GM08714 (cell line): ENCODE results near the gene LRP2.
"Not testable (repeated sequence)": the region's sequence is repeated elsewhere in the genome, so short reads cannot be mapped to it uniquely, and the experiment has no call there.

ENCODE experiments used
- H3K4me3 ChIP-seq: fragments of 200-500 bp; sonication (Bioruptor generic); 2 replicates; pipeline ENCODE4 v1.5.1; 2014; ENCODE audit warnings: mild to moderate bottlenecking, low read length, inconsistent platforms
- ZNF274 ChIP-seq: IDR thresholded peaks from 2 replicates; pipeline ENCODE4 v1.6.1; 2012; ENCODE audit warnings: mild to moderate bottlenecking, low read depth, low read length

Gene LRP2

GRCh38 chr2:169136885-169137534, 225.3 kb downstream of the LRP2 start:
- TF ChIP-seq ZNF274, result no peak
- no peak overlapping the region for H3K4me3 ChIP-seq

- not testable (repeated sequence) for H3K4me3 ChIP-seq
These were observed 225.9 kb downstream of the LRP2 start for GRCh38 chr2:169136428-169136827.

GRCh38 chr2:169134272-169134671, 228.1 kb downstream of the LRP2 start:
- H3K4me3 ChIP-seq, result not testable (repeated sequence)

- TF ChIP-seq ZNF274, result no peak
- H3K4me3 ChIP-seq, result no peak overlapping the region
These were observed 230.5 kb downstream of the LRP2 start for GRCh38 chr2:169131587-169132512.

- TF ChIP-seq ZNF274, result no peak
These were observed 232.6 kb downstream of the LRP2 start for GRCh38 chr2:169129703-169130243.

DNA sequence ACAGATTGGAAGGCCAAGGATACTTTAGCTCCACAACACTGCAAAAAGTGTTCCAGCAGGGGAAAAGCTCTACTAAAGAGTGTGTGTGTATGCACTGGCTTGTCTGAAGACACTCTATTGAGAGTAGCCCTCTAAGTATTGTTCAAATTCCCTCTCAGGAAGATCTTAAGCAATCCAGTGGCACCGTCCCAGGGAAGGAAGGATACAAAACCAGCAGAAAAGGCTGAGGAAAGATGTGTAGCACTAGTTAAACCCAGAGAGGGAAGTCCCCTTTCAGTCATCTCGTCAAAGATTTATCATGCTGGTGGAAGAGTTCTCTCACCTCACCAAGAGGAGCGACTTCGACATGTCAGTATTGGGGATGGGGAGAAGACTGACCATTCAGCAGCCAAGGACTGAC, 242.5 kb downstream of the LRP2 start:
- H3K4me3 ChIP-seq, result no peak overlapping the region
- no peak for TF ChIP-seq ZNF274

More at GRCh38 chr2:169129703-169130243, 232.6 kb downstream of the LRP2 start:
- no peak overlapping the region for H3K4me3 ChIP-seq

DNA sequence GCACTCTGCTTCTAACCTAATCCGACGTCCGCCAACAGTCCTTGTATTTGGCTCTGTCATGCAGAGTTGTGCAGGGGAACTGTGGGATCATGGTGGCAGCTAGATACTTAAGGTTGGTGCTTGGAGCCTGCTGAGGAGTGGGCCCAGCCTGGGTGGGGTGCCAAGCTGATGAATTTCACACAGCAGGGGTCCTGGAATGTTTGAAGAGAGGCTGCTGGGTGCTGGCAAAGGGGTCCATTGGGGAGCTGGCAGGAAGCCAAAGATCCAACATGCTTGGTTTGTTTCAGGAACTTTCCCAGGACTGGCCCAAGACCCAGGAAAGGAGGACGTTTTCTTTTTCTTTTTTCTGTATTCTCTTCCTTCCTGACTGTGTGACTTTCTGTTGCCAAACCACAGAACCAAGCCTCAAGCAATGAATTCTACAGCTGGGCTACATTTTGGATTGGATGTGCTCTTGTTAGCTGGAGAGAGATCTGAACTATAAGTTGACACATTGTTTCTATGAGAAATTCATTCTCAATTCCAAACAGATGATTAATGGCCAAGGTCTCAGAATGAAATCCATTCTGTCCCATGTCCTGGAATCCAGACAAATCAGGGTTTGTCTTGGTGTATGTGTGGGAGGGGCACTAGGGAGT, 243.1 kb downstream of the LRP2 start:
- H3K4me3 ChIP-seq, result no peak overlapping the region
- TF ChIP-seq ZNF274, result no peak

DNA sequence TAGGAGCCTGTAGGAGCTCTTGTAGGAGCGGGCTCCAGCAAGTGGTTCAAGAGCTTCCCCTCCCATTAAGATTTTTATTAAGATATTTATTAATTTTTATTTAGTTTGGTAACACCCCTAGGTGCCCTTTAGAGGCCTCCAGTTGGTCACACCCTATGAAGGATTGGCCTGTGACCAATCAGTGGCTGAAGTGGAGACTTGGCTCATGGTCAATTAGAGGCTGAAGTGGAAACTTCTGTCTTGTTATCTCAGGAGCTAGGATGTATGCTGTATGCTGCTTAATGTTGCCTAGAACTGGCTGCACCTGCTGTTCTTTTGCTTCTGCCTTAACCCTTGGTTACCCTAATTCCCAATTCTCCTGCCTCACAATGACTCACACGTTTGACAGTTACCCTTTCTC, 244.3 kb downstream of the LRP2 start:
- no peak overlapping the region for H3K4me3 ChIP-seq
- no peak for TF ChIP-seq ZNF274

DNA sequence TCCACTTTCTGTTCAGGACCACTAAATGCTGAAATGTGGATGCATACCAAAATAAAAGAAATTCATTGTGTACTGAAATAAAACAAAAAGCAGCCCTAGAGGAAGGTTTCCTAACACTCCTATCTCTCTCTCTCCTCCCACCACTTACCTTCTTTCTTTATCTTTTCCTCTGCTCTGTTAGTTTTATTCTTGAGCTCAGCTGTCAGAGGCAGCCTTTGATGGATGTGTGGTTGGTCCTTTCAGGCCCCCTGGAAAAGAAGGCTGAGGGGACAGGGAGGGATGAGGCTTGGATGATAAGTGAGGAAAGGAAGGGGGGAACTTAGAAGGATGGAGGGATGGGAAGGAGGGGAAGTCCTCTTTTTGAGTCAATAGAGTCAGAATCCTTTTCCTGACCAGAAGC, 245.3 kb downstream of the LRP2 start:
- TF ChIP-seq ZNF274, result no peak
- H3K4me3 ChIP-seq, result no peak overlapping the region

DNA sequence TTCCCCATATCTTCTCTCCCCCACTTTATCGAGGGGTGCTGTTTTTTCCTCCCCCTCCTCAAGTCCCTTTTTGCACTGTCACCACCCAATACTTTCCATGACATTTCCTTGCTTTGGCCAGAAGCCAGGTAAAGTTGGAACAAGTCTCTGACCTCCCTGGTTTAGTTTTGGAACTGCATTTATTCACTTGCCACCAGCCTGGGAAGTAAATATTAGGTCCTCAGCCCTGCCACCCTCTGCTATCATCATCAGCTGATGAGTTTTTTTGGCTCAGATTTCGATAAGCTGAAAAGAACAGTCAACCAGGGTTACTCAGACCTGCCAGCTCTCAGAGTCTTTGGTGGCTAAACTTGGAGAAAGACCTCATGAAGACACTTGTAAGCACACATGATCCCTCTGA, 246.0 kb downstream of the LRP2 start:
- H3K4me3 ChIP-seq, result no peak overlapping the region
- TF ChIP-seq ZNF274, result no peak

- TF ChIP-seq ZNF274, result no peak
These were observed 248.3 kb downstream of the LRP2 start for GRCh38 chr2:169114056-169114455.

DNA sequence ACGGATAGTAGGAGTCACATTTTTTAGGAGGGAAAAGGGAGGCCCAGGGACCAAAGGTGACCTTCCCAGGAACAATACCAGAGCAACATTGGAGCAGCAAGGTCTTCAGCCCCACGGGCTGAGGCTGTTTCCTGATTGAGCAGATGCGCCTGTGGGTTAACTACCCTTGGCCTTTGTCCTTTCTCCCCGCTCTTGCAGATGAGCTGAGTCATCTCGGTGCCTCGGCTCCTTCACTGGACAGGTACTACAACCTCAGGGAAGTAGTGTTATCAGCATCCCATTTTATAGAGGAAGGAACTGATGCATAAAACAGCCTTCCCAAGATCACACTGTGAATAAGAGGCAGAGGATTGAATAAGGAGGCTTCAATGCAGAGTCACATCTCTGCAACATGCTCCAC, 249.5 kb downstream of the LRP2 start:
- no peak overlapping the region for H3K4me3 ChIP-seq
- no peak for TF ChIP-seq ZNF274

More at GRCh38 chr2:169114056-169114455, 248.3 kb downstream of the LRP2 start:
- no peak overlapping the region for H3K4me3 ChIP-seq

- no peak for TF ChIP-seq ZNF274
- no peak overlapping the region for H3K4me3 ChIP-seq
These were observed 251.4 kb downstream of the LRP2 start for GRCh38 chr2:169110916-169111315.

DNA sequence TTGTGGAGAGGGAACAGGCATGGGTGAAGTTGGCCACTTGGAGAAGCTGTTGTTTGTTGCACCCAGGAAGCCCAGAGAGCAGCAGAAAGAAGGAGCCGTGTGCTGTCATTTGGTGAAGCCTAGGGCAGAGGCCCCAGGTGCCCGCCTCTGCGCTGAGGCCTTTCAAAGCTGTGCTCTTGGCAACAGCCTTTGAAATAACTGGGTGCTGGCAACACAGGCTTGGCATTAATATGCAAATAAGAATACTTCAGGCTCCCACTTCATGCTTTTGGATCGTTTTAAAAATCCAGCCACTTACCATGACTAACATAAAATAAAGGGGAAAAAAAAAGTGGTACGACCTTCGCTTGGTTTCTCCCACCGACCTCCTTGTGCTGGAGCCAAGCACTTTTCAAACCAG, 251.9 kb downstream of the LRP2 start:
- no peak overlapping the region for H3K4me3 ChIP-seq
- no peak for TF ChIP-seq ZNF274
